RKO (cell line): ENCODE measurements around the gene STRIP2.
"Not testable (repeated sequence)": the region's sequence is repeated elsewhere in the genome, so short reads cannot be mapped to it uniquely, and the experiment has no call there.

Experiments
- DNase-seq: peaks from one replicate; pipeline ENCODE4 v3.0.0-alpha.2; 2016; ENCODE audit warnings: low spot score

The STRIP2 gene

GRCh38 chr7:129530795-129531391 is 96.7 kb downstream of the STRIP2 start:
- DNase-seq = peak; percentile 96

- no peak for DNase-seq
Measured at GRCh38 chr7:129531721-129532120, 97.5 kb downstream of the STRIP2 start.

DNA sequence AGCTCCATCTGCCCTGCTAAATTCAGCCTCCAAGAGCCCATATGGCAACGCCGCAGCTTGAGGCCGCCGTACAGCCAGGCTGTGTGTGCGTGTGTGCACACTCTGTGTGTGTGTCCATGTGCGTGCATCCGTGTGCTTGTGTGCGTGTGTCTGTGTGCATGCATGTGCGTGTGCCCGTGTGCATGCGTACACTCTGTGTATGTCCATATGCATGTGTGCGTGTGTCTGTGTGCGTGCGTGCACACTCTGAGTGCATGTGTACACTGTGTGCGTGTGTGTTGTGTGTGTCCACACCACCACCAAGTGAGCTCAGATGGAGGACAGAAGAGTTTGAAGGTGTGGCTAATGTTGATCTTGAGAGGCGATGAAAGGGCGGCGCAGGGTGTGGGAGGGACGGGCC is 98.1 kb downstream of the STRIP2 start:
- no peak for DNase-seq

GRCh38 chr7:129534558-129535274 is 100.5 kb downstream of the STRIP2 start:
- DNase-seq = not testable (repeated sequence)

GRCh38 chr7:129535896-129536295 is 101.7 kb downstream of the STRIP2 start:
- no peak for DNase-seq

DNA sequence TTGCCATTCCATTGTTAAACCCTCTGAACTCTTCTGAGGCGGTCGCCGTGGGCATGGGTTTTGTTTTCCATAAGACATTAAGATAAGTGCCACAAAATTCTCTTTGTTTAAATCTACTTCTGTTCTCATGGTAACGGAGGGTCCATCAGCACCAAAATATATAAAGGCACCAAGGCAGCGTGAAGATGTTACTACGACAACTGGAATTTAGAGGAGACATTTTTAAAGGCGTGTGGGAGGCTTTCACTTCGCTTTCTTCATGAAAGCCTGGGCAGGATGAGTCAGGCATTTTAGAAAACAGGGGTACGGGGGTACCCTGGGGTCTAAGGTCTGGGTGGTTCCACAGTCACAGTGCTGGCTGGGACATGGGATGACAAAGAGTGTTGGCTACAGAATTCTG is 102.1 kb downstream of the STRIP2 start:
- no peak for DNase-seq
